ENCODE measurements around the gene INPP5E.

Gene INPP5E

DNA sequence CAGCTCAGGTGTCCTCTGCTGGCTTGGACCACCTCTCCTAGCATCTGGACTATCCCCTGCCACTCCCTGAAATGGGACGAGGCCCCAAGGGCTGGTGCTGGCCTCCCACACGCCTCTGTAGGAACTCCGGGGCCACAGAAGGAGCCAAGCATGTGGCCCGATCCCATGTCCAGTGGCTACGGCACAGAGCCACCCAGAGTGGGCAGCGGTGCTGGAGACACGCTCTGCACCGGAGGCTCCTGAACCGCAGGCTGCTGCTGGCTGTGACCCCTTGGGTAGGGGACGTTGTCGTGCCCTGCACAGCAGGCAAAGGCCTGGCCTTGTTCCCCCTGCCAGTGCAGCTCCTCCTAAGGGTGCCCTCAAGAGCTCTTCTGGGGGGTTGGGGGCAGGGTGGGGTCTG lies 59.8 kb downstream of the INPP5E start:
- DNase-seq: no peak

DNA sequence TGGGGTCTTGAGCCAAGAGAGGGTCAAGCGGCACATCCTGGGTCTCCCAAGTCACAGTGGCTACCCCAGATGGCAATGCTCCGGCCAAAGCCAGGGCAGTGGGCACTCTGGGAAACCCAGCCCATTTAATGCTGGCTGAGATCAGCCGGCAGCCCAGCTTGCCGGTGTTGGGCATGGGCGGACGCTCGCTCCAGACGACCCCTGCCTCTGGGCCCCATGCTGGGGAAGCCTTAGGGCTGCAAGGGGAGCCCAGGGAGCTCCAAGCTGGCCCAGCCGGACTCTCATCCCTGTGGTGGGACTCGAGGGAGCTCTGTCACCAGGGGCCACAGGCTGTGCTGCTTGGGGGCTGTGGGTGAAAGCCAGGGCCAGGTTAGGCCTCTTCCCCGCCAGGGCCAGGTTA lies 60.2 kb downstream of the INPP5E start:
- no peak for DNase-seq

DNA sequence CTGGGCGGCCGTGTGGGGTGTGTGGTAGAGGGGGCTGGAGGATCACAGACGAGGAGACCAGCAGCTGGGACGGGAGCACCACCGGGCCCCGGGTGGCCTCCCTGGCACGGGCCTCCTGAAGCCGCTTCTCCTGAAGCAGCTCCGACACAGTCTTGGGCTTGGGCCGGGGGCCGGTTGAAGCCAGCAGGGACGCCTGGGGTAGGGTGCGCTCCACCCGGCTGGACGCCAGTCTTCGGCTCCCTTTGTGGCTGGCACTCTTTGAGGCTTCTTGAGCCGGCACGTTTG lies 60.7 kb downstream of the INPP5E start:
- DNase-seq: no peak
